GM19455 (cell line): ENCODE data around the gene SBF2.
"Not testable (repeated sequence)": the region's sequence is repeated elsewhere in the genome, so short reads cannot be mapped to it uniquely, and the experiment has no call there.

ENCODE experiments used
- ATAC-seq: cut with Tn5 transposase; IDR thresholded peaks from one replicate; pipeline ENCODE4 v1.9.1; 2021; ENCODE audit not compliant: unreplicated experiment

SBF2 gene

GRCh38 chr11:10075141-10075540 is 218.9 kb downstream of the SBF2 start:
- ATAC-seq = no peak

DNA sequence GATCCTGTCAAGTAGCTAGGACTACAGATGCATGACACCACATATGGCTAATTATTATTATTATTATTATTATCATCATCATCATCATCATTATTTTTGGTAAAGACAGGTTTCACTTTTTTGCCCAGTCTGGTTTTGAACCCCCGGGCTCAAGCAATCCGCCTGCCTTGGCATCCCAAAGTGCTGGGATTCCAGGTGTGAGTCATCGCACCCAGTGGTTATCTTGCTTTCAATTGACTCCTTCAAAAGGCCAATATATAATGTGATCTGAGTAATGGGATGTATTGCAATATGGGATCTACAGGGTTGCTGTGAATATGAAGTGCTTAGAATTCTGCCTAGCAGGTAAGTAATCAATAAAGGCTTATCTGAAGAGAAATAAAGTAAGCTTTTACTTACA is 221.2 kb downstream of the SBF2 start:
- ATAC-seq = no peak

DNA sequence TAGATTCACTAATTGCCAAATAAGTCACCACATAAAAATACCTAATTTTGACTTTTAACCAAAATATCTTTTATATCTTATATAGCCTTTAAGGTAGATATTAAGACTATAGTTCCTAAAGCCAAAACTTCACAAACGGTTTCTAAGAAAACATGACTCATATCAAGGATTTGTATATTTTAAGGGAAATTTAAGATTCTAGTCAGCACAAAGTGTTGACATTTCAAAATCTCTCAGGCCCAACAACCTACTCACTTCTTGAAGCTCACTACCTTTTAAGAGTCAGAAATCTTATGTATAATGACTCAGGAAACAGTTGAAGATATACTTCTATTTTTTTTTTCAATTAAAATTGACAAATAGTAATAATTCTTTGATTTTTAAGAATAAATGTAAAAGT is 221.9 kb downstream of the SBF2 start:
- ATAC-seq = no peak

DNA sequence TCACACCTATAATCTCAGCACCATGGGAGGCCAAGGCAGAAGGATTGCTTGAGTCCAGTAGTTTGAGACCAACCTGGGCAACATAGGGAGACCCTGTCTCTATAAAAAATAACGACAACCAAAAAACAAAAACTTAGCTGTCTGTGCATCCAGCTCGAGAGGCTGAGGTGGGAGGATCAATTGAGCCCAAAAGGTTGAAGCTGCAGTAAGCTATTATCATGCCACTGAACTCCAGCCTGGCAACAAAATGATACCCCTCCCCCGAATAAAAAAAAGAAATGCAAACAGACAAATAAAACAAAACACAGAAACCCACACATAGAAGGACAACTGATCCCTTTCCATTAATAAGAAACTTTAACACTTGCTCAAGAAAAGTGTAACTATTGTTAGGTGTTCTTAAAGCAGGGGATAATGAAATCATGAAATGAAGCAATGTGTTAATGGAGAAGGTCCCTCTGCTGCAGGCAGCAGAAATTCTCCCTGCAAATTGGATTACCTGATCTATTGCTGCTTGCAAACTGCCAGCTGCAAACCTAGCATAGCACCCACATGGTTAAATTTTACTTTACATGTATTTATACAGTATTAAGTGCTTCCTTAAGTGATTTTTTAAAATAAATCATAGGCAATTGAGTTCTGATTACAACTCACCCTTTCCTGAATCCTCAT is 226.3 kb downstream of the SBF2 start:
- no peak for ATAC-seq

DNA sequence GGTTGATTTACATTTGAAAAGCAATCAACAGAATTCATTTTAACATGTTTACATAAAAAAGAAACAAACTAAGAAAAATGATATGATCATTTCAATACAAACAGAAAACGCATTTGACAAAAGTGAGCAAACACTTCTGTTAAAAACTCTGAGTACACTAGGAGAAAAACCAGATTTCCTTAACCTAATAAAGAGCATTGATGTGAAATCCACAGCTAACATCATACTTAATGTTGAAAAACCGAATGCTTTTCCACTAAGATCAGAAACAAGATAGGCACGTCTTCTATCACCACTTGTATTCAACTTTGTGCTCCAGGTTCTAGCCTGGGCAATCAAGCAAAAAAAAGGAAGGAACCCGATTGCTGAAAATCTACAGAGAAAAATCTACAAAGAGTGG is 227.6 kb downstream of the SBF2 start:
- ATAC-seq = no peak

- ATAC-seq = no peak
Observed at GRCh38 chr11:10064828-10065227, 229.2 kb downstream of the SBF2 start.

GRCh38 chr11:10058356-10058755 is 235.7 kb downstream of the SBF2 start:
- ATAC-seq = no peak

- ATAC-seq = no peak
Observed at GRCh38 chr11:10051868-10052586, 242.0 kb downstream of the SBF2 start.

- no peak for ATAC-seq
Observed at GRCh38 chr11:10050561-10050960, 243.5 kb downstream of the SBF2 start.

DNA sequence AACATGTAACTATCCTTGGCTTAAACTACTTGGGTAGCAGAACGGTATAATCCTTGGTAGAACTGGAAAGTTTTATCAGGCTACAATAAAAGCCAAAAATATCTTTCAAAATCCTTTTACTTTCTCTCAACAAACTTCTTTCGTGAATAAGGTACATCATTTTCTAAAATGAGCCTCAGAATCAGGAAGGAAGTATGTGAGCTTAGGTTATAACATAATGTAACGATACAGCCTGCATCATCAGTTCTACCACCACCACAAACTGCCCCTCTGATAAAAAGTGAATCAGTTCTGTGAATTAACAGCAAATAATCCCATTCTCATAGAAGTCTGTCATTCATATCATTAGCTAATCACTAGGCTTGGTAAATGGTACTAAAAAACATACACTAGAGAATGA is 244.3 kb downstream of the SBF2 start:
- ATAC-seq = no peak

DNA sequence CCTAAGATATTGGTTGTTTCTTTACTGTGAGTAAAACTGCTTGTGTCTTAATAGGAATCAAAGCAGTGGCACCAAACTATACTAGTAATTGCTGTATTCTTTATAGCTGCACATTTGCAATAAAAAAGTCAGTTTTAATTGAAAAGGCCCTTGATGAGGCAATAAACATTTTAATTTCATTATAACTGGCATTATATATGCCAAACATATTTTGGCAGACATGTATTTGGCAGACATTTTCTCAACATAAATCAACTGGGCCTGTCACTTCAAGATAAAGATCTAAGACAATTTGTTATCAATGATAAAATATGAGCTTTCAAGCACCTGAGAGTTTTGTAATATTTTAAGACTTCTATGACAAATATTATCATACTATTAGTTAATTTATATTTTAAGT is 245.7 kb downstream of the SBF2 start:
- ATAC-seq = no peak

GRCh38 chr11:10044618-10045017 is 249.4 kb downstream of the SBF2 start:
- no peak for ATAC-seq

DNA sequence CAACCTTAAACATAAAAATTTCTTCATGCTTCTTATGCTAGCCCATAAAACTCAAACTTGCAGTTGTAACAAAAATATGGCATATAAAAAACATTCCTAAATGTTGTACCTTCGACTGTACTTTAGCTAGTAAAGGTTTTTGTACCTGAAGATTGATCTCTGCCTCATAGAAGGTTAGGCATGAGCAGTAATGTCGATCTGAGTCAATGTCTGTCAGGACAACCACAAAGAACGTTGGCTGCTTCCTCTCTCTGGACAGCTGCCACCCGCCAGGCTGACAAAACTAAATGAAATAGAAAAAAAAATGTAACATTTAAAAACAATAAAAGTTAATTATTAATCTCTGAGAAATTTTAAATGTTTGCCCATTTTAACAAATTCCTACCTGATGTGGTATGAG is 251.3 kb downstream of the SBF2 start:
- no peak for ATAC-seq

GRCh38 chr11:10041748-10042446 is 252.1 kb downstream of the SBF2 start:
- no peak for ATAC-seq

GRCh38 chr11:10041332-10041731 is 252.7 kb downstream of the SBF2 start:
- ATAC-seq = no peak

GRCh38 chr11:10038521-10039302 is 255.3 kb downstream of the SBF2 start:
- no peak for ATAC-seq

DNA sequence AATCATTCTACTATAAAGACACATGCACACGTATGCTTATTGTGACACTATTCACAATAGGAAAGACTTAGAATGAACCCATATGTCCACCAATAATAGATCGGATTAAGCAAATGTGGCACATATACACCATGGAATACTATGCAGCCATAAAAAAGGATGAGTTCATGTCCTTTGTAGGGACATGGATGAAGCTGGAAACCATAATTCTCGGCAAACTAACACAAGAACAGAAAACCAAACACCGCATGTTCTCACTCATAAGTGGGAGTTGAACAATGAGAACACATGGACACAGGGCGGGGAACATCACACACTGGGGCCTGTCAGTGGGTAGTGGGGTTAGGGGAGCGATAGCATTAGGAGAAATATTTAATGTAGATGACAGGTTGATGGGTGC is 258.1 kb downstream of the SBF2 start:
- ATAC-seq = not testable (repeated sequence)

DNA sequence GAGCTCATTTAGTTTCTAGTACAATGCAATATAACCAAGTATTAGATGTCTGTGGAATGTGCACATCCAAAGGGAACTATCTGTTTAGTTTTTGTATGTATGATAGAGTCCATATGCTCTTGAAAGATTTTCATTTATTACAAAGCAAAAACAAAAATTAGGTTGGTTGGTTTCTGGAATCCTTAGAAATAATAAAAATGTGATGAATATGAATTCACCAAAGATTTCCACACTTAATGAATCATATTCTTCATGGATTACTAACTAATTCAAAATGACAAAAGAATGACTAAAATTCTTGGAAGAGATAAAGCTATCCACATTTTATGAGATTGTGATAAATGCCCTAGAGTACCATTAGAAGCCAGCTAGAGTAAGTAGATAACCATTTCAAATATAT is 261.1 kb downstream of the SBF2 start:
- ATAC-seq = no peak

DNA sequence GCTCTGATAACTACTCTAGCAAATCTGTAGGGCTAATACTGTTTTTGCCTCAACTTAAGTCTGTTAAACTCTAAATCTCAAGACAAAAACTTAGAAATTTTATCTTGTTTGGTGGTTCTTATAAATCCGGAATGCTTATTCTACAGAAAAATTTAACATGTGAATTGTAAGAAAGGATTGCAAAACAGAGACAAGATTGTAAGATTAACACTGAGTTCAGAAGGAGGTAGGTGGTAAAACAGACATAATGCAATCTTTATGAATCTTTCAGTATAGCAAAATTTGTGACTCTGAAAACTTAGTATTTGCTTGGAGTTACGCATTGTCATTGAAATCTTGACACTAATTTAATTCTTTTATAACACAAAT is 263.9 kb downstream of the SBF2 start:
- ATAC-seq = no peak

- no peak for ATAC-seq
Observed at GRCh38 chr11:10029386-10030121, 264.5 kb downstream of the SBF2 start.

- no peak for ATAC-seq
Observed at GRCh38 chr11:10026514-10026913, 267.5 kb downstream of the SBF2 start.
